WTC11 (cell line): Measurements from ENCODE around the gene WDR76. TPM values are rescaled to one million over a fixed set of nuclear protein-coding genes. Genes with fewer than 3 reads are reported as not detected.

Experiments used
- ATAC-seq: fragments of 200-7000 bp; cut with Tn5 transposase; 2 replicates; pipeline ENCODE4 v1.10.0; 2021; ENCODE audit warnings: mild to moderate bottlenecking, moderate library complexity
- CTCF ChIA-PET: fragments of 300-600 bp; sonication (Branson Sonifier 250); formaldehyde crosslinking; loops from one replicate; lab custom pipeline; 2021; ENCODE audit warnings: antibody characterized with exemption; lab: Charles Lee
- POLR2A ChIA-PET: fragments of 350-600 bp; sonication (Branson Sonifier 250); formaldehyde crosslinking; loops from one replicate; lab custom pipeline; 2021; ENCODE audit warnings: antibody characterized with exemption; lab: Charles Lee
- DNase-seq: peaks from one replicate; pipeline ENCODE4 v3.0.0; 2021; ENCODE audit warnings: low spot score
- H3K27ac Mint-ChIP-seq: 2 replicates; pipeline ENCODE4 v1.8.0; 2021; ENCODE audit warnings: mixed read lengths
- H3K27me3 Mint-ChIP-seq: 2 replicates; pipeline ENCODE4 v1.8.0; 2021; ENCODE audit warnings: low read depth, mild to moderate bottlenecking, moderate library complexity, mixed read lengths
- H3K36me3 Mint-ChIP-seq: 2 replicates; pipeline ENCODE4 v1.8.0; 2021; ENCODE audit warnings: mixed read lengths
- H3K4me1 Mint-ChIP-seq: 2 replicates; pipeline ENCODE4 v1.8.0; 2022; ENCODE audit warnings: mixed read lengths
- H3K4me3 Mint-ChIP-seq: 2 replicates; pipeline ENCODE4 v1.8.0; 2021; ENCODE audit warnings: mild to moderate bottlenecking, moderate library complexity, mixed read lengths
- H3K9me3 Mint-ChIP-seq: 2 replicates; pipeline ENCODE4 v1.8.0; 2021; ENCODE audit warnings: mixed read lengths
- ATF3 ChIP-seq: sonication (generic); formaldehyde crosslinking; conservative IDR thresholded peaks from 2 replicates; pipeline ENCODE4 v1.8.1; 2022; ENCODE audit warnings: mild to moderate bottlenecking, missing genetic modification reagents
- ELF4 ChIP-seq: sonication (generic); formaldehyde crosslinking; IDR thresholded peaks from 2 replicates; pipeline ENCODE4 v1.8.1; 2022; ENCODE audit warnings: low read depth, mild to moderate bottlenecking, moderate library complexity, missing genetic modification reagents
- ESRRA ChIP-seq: sonication (generic); formaldehyde crosslinking; IDR thresholded peaks from 2 replicates; pipeline ENCODE4 v1.8.1; 2022; ENCODE audit warnings: mild to moderate bottlenecking, missing genetic modification reagents, borderline replicate concordance
- KAT7 ChIP-seq: sonication (generic); formaldehyde crosslinking; IDR thresholded peaks from 2 replicates; pipeline ENCODE4 v1.8.1; 2023; ENCODE audit warnings: missing genetic modification reagents, mild to moderate bottlenecking, borderline replicate concordance
- MYBL2 ChIP-seq: sonication (generic); formaldehyde crosslinking; IDR thresholded peaks from 2 replicates; pipeline ENCODE4 v1.8.1; 2023; ENCODE audit warnings: mild to moderate bottlenecking, moderate library complexity, missing genetic modification reagents
- ZBTB21 ChIP-seq: sonication (generic); formaldehyde crosslinking; IDR thresholded peaks from 2 replicates; pipeline ENCODE4 v1.8.1; 2023; ENCODE audit warnings: mild to moderate bottlenecking, missing genetic modification reagents, borderline replicate concordance
- ZNF317 ChIP-seq: sonication (generic); formaldehyde crosslinking; IDR thresholded peaks from 2 replicates; pipeline ENCODE4 v1.8.1; 2023; ENCODE audit warnings: low read depth, mild to moderate bottlenecking, moderate library complexity, missing genetic modification reagents, borderline replicate concordance
- ZNF425 ChIP-seq: fragments of 250-450 bp; sonication (Bioruptor Pico); conservative IDR thresholded peaks from 2 replicates; pipeline ENCODE4 v1.9.0; 2021; ENCODE audit warnings: mild to moderate bottlenecking
- ZNF532 ChIP-seq: fragments of 250-450 bp; sonication (Bioruptor Pico); IDR thresholded peaks from 2 replicates; pipeline ENCODE4 v1.9.0; 2021; ENCODE audit warnings: mild to moderate bottlenecking, borderline replicate concordance
- total RNA-seq: library from RNA; stranded (reverse); gene quantifications from 3 replicates; pipeline ENCODE4 v1.2.3, GENCODE V29; 2021
- TF ChIP-seq, protein P1 (sequence below): fragments of 250-450 bp; sonication (Bioruptor Pico); IDR thresholded peaks from 2 replicates; pipeline ENCODE4 v1.9.0; 2021; ENCODE audit warnings: mild to moderate bottlenecking
- TF ChIP-seq, protein P2 (sequence below): sonication (generic); formaldehyde crosslinking; IDR thresholded peaks from 2 replicates; pipeline ENCODE4 v1.8.1; 2022; ENCODE audit warnings: low read depth, mild to moderate bottlenecking, moderate library complexity, missing genetic modification reagents, borderline replicate concordance
- TF ChIP-seq, protein P3 (sequence below): fragments of 250-450 bp; sonication (Bioruptor Pico); IDR thresholded peaks from 2 replicates; pipeline ENCODE4 v1.9.0; 2021; ENCODE audit warnings: mild to moderate bottlenecking

The WDR76 gene
- total RNA-seq, 1 experiment from 2014 or later: 16.2 TPM

- ChIA-PET POLR2A (interaction anchor here (2.6 kb wide), 1 partner anchor 20 kb away, joined by 8 read pairs; the partner anchor contains the start of gene ELL3), CTCF (interaction anchor here (0.6 to 11.1 kb wide), 2 partner anchors 20 to 739 kb away, joined by 3 to 75 read pairs; partner anchors contain the start of gene ELL3)
- peaks cover 59% of the 10 kb centered on the region for H3K36me3 Mint-ChIP-seq
- H3K27me3 Mint-ChIP-seq: no peaks in the 10 kb centered on the region
- ATAC-seq (no peak), DNase-seq (no peak)
- H3K27ac Mint-ChIP-seq: peak overlapping the region; percentile 89
- TF ChIP-seq ATF3 (CRISPR knock-in tag) (no peak), KAT7 (CRISPR knock-in tag) (no peak), ZNF317 (no peak), MYBL2 (CRISPR knock-in tag) (no peak), ELF4 (CRISPR knock-in tag) (no peak)
- TF ChIP-seq, protein P1, sequence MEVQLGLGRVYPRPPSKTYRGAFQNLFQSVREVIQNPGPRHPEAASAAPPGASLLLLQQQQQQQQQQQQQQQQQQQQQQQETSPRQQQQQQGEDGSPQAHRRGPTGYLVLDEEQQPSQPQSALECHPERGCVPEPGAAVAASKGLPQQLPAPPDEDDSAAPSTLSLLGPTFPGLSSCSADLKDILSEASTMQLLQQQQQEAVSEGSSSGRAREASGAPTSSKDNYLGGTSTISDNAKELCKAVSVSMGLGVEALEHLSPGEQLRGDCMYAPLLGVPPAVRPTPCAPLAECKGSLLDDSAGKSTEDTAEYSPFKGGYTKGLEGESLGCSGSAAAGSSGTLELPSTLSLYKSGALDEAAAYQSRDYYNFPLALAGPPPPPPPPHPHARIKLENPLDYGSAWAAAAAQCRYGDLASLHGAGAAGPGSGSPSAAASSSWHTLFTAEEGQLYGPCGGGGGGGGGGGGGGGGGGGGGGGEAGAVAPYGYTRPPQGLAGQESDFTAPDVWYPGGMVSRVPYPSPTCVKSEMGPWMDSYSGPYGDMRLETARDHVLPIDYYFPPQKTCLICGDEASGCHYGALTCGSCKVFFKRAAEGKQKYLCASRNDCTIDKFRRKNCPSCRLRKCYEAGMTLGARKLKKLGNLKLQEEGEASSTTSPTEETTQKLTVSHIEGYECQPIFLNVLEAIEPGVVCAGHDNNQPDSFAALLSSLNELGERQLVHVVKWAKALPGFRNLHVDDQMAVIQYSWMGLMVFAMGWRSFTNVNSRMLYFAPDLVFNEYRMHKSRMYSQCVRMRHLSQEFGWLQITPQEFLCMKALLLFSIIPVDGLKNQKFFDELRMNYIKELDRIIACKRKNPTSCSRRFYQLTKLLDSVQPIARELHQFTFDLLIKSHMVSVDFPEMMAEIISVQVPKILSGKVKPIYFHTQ (CRISPR knock-in tag): no peak
- TF ChIP-seq, protein P2, sequence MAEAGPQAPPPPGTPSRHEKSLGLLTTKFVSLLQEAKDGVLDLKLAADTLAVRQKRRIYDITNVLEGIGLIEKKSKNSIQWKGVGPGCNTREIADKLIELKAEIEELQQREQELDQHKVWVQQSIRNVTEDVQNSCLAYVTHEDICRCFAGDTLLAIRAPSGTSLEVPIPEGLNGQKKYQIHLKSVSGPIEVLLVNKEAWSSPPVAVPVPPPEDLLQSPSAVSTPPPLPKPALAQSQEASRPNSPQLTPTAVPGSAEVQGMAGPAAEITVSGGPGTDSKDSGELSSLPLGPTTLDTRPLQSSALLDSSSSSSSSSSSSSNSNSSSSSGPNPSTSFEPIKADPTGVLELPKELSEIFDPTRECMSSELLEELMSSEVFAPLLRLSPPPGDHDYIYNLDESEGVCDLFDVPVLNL (CRISPR knock-in tag): no peak
- H3K4me1 Mint-ChIP-seq: peaks cover 57% of the 10 kb centered on the region
- H3K9me3 Mint-ChIP-seq: no peaks in the 10 kb centered on the region
- H3K4me3 Mint-ChIP-seq: no peak overlapping the region; the same call in none of the 2 replicates
These were observed 30.8 kb upstream of the WDR76 start for GRCh38 chr15:43795997-43796396.

DNA sequence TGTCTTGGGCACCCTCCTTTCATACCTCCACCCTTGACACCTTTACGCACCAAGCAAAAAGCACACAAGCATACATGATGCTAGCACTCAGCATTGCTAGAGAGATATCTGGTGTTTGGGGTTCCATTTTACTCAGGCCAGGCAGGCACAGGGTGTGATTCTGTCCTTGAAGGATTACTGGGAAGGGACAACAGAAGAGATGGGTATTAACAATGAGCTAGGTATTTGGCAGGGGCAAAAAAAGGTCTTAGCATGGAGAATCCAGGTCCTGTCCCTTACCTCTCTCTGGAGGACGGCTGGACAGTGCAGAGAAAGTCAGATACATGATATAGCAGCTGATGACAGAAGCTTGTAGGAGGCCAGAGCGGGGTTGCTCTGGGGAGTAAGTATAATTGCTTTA is 30.2 kb upstream of the WDR76 start:
- TF ChIP-seq, protein P3, sequence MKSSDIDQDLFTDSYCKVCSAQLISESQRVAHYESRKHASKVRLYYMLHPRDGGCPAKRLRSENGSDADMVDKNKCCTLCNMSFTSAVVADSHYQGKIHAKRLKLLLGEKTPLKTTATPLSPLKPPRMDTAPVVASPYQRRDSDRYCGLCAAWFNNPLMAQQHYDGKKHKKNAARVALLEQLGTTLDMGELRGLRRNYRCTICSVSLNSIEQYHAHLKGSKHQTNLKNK (CRISPR knock-in tag): no peak
- TF ChIP-seq ZBTB21 (CRISPR knock-in tag) (no peak), ZNF532 (CRISPR knock-in tag) (no peak), ESRRA (no peak), ZNF425 (CRISPR knock-in tag) (no peak)
- Mint-ChIP-seq H3K9me3 (no peaks in the 10 kb centered on the region), H3K27me3 (no peaks in the 10 kb centered on the region), H3K4me1 (peaks cover 61% of the 10 kb centered on the region), H3K4me3 (no peak overlapping the region), H3K36me3 (peaks cover 63% of the 10 kb centered on the region), H3K27ac (peak overlapping the region; percentile 18; the same call in 1 of the 2 replicates)
- ChIA-PET POLR2A (interaction anchor here (0.6 to 2.6 kb wide), 3 partner anchors 11 to 23 kb away, joined by 3 to 8 read pairs (median 3); partner anchors contain the start of gene ELL3), CTCF (interaction anchor here (0.6 to 11.1 kb wide), 2 partner anchors 21 to 739 kb away, joined by 3 to 75 read pairs; partner anchors contain the start of gene ELL3)
- ATAC-seq (no peak), DNase-seq (no peak)
